ENCODE measurements around the gene FOXO3.

The FOXO3 gene

GRCh38 chr6:108689272-108690161 is 128.8 kb downstream of the FOXO3 start:
- DNase-seq = no peak

- DNase-seq = no peak
These were observed 129.8 kb downstream of the FOXO3 start for GRCh38 chr6:108690326-108691049.

GRCh38 chr6:108693430-108694154 is 132.9 kb downstream of the FOXO3 start:
- no peak for DNase-seq

GRCh38 chr6:108694816-108695215 is 134.1 kb downstream of the FOXO3 start:
- DNase-seq = no peak

DNA sequence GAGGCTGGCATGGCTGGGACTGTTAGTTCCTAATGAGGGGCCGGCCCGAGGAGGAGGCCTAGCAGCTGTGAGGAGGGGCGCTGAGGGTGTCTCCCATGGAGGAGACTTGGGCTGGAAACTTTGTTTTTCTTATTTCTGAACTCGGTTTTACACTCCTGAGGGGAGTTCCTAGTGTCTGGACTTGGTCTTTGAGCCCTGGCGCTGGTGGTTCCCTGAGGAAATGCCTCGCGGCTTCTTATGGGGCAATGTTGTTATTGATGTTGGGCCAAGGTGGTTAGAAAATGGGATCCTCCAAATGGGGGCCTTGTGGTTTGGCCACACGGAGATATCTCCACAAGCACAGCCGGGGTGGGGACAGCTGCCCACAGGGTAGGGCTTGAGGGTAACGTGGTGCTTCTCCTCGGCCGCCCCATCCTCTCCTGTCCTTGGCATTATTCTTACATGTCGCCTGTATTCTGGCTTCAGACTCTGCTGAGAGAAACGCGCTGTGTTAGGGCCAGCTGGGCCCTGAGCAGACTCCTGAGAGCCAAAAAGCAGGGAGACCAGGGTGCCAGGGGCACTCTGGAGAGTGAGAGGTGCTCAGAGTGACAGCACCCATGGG is 136.9 kb downstream of the FOXO3 start:
- DNase-seq = no peak

DNA sequence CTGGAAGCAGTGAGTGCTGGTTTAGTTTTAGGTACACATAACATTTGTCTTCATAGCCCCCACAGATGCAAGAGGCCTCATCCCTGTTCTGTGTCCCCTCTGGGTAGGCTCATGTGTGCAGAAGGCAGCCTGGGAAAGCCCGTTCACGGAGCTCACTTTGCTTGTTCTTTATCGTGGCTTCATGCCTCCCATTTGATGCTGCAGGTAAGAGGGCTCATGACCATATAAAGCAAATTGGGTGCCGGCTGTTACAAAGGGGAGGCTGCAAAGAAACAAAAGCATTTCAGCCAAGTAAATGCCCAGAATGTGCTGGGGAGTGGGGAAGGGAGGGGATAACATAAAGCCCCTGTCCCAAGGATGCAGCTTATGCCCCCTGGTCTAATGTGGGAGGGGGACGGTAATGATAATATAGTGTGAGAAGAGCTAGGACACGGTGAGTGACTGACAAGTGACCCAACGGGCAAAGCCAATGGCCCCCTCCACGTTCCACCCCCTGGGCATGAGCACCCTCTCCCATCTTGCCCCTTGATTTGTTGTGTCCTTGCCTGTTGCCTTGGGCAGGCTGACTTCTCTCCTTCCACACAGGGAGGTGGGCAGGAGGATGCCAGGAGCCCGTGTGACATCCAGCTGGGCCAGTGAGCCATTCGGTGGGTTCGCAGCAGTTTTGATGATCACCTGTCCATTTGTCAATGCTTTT is 138.0 kb downstream of the FOXO3 start:
- DNase-seq = no peak

- DNase-seq = no peak
These were observed 138.7 kb downstream of the FOXO3 start for GRCh38 chr6:108699290-108700041.

DNA sequence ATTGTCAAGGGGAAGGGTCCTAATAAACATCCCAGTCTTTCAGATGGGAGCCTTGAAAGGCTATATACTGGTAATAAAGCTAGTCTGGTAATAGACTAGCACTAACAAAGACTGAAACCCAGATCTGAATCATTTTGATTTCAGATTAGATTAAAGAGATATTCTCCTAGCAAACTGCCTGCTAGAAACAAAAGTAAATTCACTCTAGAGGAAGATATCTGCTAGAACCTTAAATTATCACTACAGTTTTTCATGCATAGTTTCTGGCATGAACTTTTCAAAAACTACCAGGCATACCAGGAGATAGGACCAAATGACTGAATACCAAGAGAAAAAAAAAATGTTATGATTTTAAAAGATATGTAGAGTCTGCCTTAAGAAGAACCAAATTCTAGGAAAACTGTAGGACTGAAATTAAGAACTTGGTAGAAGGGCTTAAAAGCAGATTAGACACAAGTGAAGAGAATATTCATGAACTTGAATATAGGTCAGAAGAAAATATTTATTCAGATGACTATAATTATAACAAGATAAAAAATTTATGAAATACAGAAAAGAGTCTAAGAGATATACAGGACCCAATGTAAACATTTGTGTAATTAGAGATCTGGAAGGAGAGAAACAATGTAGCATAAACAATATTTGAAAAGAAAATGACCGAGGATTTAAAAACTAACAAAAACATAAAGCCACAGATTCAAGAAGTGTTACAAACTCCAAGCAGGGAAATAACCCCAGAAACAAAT is 141.6 kb downstream of the FOXO3 start:
- DNase-seq = no peak

DNA sequence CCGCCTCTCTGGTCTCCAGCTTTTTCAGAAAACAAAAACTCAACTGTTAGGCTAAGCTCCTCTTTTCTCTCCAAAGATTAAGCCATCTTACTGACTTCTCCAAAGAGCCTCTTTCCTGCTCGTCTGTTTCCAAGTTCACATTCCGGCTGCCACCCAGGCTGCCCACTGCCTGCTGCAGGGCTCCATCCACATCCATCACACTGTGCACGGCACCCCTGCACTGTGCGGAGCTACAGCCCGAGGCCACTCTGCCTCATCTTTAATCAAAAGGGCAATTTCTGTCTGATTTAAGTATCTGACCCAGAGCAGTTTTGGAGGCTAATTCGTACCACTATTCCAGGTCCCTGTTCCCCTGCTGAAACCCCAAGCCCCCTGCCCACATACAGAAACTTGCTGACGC is 145.9 kb downstream of the FOXO3 start:
- DNase-seq = no peak

DNA sequence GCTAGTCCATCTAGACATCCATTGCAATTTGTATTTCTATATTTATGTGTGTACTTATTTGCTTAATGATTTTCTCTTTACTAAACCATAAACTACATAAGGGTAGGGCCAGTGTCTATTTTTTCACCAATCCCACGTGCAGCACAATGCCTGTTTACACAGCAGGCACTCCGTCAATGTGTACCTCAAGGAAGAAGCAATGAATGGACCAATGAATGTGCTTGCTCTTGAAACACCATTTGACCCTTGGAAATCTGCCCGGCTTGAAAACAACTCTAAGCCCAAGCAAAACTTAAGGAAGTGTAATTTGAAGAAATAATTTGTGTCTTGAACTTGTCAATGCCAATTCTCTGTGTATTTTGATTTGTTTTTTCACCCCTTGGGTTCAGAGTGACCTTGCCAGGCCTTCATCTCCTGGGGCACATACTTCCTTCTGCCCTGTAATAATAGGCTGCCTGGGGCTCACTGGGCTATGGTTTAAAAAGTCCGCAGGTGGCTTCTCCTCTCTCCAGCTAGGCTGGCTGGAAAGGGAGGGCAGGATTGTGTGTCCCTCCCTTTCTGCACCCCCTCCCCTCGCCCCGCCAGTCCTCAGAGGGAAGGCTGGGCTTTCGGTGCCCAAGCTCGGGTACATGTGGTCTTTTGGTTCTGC is 146.7 kb downstream of the FOXO3 start:
- DNase-seq = no peak

- no peak for DNase-seq
These were observed 149.3 kb downstream of the FOXO3 start for GRCh38 chr6:108710030-108710429.

DNA sequence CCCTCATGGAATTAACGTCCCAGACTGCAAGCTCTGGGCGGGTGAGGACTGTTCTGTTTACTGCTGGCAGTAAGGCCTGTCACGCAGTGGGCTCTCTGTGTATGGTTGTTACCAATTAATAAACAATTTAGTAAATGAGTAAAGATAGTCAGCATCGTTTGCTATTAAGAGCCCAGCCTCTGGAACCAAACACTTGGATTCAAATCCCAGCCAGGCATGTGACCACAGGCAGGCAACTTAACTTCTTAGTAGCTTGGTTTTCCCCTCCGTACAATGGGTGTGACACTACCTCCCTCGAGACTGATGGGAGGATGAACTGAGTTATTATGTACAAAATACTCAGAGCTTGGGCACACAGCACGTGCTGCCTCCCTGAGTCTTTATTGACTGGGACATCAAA is 149.8 kb downstream of the FOXO3 start:
- DNase-seq = no peak

DNA sequence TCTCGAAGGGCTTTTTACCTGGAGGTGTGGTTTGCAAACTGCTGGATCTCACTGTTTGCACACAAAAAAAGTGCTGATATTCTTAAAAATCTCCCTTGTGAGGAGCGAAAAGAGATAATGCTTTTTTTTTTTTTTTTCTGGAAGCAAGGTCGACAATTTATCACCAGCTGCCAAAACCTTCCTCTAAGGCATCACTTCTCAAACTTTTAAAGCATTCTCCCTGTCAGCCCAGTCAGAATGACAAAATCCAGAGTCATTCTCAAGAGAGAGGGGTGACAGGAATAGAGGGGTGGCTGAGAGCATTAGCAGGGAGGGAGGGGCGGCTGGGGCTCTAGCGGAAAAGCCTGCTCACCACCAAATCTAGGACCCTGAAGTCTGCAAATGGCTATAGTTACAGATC is 150.4 kb downstream of the FOXO3 start:
- no peak for DNase-seq

DNA sequence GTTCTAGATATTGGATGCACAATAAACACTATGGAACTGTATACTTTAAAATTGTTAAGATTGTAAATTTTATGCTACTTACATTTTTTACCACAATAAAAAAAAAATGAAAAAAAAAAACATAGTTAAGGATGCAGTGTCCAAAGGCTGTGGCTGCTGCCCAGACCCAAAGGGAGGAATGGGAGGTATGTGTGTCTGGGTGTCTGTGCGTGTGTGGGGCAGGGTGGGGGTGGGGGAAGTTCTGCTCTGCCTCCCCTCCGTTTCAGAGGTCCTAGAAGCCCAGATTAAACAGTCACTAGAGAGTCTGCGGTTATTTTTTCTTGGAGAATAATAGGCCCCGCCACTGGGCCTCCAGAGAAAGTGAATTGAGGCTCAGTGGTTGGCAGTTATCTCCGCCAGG is 151.1 kb downstream of the FOXO3 start:
- DNase-seq = no peak

DNA sequence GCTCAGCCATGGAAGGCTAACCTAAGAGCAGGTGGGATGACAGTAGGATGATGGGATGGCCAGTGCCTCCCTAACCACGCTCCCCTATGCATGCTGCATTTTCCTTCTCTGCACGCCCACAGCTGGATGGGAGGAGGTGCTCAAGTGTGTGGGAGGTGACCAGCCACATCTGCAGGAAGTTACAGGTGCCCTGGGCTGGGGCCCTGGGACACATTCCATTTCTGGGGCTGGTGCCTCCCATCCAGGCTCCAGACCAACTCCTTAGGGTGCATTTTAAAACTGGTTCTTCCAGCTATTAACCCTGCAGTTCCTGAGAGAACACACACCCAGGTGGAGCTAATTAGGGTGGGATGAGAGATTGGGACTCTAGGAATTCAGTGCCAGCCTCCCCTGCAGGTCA is 152.2 kb downstream of the FOXO3 start:
- no peak for DNase-seq

GRCh38 chr6:108714101-108714765 is 153.5 kb downstream of the FOXO3 start:
- DNase-seq = no peak

DNA sequence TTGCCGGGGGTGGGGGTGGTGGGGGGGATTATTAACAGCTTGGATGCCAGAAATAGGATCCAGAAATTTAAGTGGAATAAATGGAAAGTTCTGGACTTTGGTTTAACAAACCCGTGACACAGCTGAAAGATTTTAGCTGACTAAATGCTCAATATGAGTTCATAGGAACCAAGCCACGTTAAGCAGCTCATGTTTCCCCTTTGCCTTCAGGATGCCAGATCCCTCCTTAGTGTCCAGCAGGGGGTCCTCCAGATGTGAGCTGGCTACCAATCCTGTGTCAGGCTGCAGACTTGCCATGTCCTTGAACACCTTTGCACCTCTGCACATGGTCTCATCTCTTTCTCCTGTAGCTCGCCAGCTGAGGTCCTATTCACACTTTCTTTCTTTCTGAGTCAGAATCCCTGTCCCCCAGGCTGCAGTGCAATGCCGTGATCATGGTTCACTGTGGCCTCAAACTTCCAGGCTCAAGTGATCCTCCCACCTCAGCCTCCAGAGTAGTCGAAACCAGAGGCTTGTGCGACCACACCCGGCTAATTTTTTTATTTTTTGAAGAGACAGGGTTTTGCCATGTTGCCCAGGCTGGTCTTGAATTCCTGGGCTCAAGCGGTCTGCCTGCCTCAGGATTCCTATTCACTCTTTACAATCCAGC is 154.2 kb downstream of the FOXO3 start:
- DNase-seq = no peak

DNA sequence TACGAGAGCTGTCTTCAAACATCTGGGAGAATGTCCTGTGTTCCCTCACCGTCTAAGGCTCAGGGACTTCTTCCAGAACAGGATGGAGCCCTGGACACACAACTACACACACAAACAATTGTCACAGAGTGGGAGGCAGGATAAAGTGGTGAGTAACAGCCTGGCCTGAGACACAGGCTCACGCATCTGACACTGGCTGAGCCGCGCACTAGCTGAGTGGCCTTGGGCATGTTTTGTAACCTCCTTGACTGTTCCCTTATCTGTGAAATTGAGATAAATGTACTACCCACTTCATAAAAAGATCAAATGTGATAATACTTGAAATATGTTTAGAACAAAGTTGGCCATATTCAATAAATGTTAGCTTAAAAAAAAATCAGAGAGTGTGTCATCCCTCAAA is 155.1 kb downstream of the FOXO3 start:
- no peak for DNase-seq

Data from activated CD8-positive, alpha-beta memory T cell treated with anti-CD3 and anti-CD28 coated beads, Interleukin-2, amount 50 U/mL, for 4 hours (primary cell).